Testis (tissue), 2 donors: ENCODE measurements around the gene TENT5A.

ENCODE experiments used
- POLR2A ChIP-seq: fragments of 450-650 bp; IDR thresholded peaks from one replicate; pipeline ENCODE4 v1.6.1; 2017; ENCODE audit warnings: antibody characterized with exemption, mild to moderate bottlenecking, moderate library complexity
- TF ChIP-seq, protein P1 (sequence below), 3 experiments: fragments of 450-650 bp in 2 of 3; fragments of 200-600 bp in 1 of 3; sonication (generic) in 1 of 3; IDR thresholded peaks; one replicate each; pipeline ENCODE4 v1.5.1; 2016 to 2019; ENCODE audit warnings: antibody characterized with exemption in 3 of 3, mild to moderate bottlenecking in 2 of 3, moderate library complexity in 1 of 3

DNA sequence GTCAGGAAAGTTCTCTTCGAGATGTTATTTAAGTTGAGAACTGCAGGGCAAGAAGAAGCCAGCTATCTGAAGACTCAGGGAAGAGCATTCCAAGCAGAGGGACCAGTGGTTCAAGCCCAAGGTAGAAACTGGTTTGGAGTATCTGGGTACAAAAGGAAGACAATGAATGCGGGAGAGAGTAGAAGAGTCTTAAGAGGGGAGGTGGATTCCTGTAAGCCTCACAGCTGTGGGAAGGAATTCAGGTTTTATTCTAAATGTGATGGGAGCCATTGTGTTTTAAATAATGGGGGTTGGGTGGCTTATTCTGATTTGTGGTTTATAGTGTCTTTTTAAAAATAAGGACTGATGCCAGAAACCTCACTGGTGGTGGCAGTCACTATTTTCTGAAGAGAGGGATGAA is 37.6 kb upstream of the TENT5A start:
- TF ChIP-seq, protein P1, sequence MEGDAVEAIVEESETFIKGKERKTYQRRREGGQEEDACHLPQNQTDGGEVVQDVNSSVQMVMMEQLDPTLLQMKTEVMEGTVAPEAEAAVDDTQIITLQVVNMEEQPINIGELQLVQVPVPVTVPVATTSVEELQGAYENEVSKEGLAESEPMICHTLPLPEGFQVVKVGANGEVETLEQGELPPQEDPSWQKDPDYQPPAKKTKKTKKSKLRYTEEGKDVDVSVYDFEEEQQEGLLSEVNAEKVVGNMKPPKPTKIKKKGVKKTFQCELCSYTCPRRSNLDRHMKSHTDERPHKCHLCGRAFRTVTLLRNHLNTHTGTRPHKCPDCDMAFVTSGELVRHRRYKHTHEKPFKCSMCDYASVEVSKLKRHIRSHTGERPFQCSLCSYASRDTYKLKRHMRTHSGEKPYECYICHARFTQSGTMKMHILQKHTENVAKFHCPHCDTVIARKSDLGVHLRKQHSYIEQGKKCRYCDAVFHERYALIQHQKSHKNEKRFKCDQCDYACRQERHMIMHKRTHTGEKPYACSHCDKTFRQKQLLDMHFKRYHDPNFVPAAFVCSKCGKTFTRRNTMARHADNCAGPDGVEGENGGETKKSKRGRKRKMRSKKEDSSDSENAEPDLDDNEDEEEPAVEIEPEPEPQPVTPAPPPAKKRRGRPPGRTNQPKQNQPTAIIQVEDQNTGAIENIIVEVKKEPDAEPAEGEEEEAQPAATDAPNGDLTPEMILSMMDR (IDR thresholded peaks at IDR 0.05) = no peak
- no peak for TF ChIP-seq POLR2A
